ENCODE data around the gene SERPINA5. TPM values are rescaled to one million over a fixed set of nuclear protein-coding genes. Genes with fewer than 3 reads are reported as not detected.

The SERPINA5 gene
- total and polyA plus RNA-seq, 2 of the 13 experiments (the other 11 are each of a cell fraction or from before 2014, with no cell fraction given) = 449 to 498 TPM

GRCh38 chr14:94572637-94573303 is 8.5 kb upstream of the SERPINA5 start (continued):
- no peak for TF ChIP-seq GTF3A (CRISPR knock-in tag; conservative IDR thresholded peaks at IDR 0.05)
- TF ChIP-seq NR3C1 (CRISPR knock-in tag; IDR thresholded peaks at IDR 0.05) = no peak
- TF ChIP-seq, protein P1, sequence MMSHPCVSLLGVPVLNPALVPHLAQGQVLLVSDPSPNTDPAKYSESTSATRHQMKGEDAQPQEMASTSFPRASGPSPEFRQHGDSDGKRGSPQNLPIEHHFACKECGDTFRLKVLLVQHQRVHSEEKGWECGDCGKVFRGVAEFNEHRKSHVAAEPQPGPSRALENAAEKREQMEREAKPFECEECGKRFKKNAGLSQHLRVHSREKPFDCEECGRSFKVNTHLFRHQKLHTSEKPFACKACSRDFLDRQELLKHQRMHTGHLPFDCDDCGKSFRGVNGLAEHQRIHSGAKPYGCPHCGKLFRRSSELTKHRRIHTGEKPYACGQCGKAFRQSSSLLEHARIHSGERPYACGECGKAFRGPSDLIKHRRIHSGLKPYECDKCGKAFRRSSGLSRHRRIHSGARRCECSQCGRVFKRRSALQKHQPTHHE (CRISPR knock-in tag; IDR thresholded peaks at IDR 0.05; ENCODE audit: borderline replicate concordance) = 0 out of 2 replicates have a peak, but pooled peaks have one; percentile 34
- TF ChIP-seq WIZ (CRISPR knock-in tag; IDR thresholded peaks at IDR 0.05) = no peak; the same call in 1 of the 2 replicates
- no peak for TF ChIP-seq NONO (IDR thresholded peaks at IDR 0.05)
- TF ChIP-seq NONO (CRISPR knock-in tag; conservative IDR thresholded peaks at IDR 0.05) = peak; percentile 44; the same call in 1 of the 2 replicates
- TF ChIP-seq CCAR2 (optimal IDR thresholded peaks at IDR 0.05; ENCODE audit: low read depth, low read length) = no peak
- no peak for TF ChIP-seq PHF5A (CRISPR knock-in tag; IDR thresholded peaks at IDR 0.05; ENCODE audit: low read depth, unreplicated experiment)
- TF ChIP-seq, protein P2, sequence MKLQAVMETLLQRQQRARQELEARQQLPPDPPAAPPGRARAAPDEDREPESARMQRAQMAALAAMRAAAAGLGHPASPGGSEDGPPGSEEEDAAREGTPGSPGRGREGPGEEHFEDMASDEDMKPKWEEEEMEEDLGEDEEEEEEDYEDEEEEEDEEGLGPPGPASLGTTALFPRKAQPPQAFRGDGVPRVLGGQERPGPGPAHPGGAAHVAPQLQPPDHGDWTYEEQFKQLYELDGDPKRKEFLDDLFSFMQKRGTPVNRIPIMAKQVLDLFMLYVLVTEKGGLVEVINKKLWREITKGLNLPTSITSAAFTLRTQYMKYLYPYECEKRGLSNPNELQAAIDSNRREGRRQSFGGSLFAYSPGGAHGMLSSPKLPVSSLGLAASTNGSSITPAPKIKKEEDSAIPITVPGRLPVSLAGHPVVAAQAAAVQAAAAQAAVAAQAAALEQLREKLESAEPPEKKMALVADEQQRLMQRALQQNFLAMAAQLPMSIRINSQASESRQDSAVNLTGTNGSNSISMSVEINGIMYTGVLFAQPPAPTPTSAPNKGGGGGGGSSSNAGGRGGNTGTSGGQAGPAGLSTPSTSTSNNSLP (IDR thresholded peaks at IDR 0.05; ENCODE audit: low read depth, low read length) = peak; percentile 80
- no peak for TF ChIP-seq ZNF441 (CRISPR knock-in tag; IDR thresholded peaks at IDR 0.05; ENCODE audit: borderline replicate concordance)
- TF ChIP-seq TBX3 (IDR thresholded peaks at IDR 0.05; ENCODE audit: borderline replicate concordance) = no peak; the same call in 1 of the 2 replicates
- no peak for TF ChIP-seq GTF2F1 (IDR thresholded peaks at IDR 0.05; ENCODE audit: low read length)
- no peak for TF ChIP-seq TRIM24 (CRISPR knock-in tag; IDR thresholded peaks at IDR 0.05)
- no peak for TF ChIP-seq ZNF562 (CRISPR knock-in tag; IDR thresholded peaks at IDR 0.05; ENCODE audit: borderline replicate concordance)
- 0 out of 2 replicates have a peak, but pooled peaks have one; percentile 8 for TF ChIP-seq ELF1 (CRISPR knock-in tag; IDR thresholded peaks at IDR 0.05)
- TF ChIP-seq ATM (IDR thresholded peaks at IDR 0.05; ENCODE audit: borderline replicate concordance) = no peak
- TF ChIP-seq, protein P3, sequence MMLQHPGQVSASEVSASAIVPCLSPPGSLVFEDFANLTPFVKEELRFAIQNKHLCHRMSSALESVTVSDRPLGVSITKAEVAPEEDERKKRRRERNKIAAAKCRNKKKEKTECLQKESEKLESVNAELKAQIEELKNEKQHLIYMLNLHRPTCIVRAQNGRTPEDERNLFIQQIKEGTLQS (CRISPR knock-in tag; IDR thresholded peaks at IDR 0.05) = no peak
- TF ChIP-seq ZNF709 (CRISPR knock-in tag; IDR thresholded peaks at IDR 0.05) = no peak
- peak; percentile 82 for TF ChIP-seq MED13 (CRISPR knock-in tag; IDR thresholded peaks at IDR 0.05)
- no peak for TF ChIP-seq HOMEZ (CRISPR knock-in tag; IDR thresholded peaks at IDR 0.05; ENCODE audit: low read depth)
- no peak for TF ChIP-seq MZF1 (CRISPR knock-in tag; IDR thresholded peaks at IDR 0.05; ENCODE audit: borderline replicate concordance)
- TF ChIP-seq, protein P4, sequence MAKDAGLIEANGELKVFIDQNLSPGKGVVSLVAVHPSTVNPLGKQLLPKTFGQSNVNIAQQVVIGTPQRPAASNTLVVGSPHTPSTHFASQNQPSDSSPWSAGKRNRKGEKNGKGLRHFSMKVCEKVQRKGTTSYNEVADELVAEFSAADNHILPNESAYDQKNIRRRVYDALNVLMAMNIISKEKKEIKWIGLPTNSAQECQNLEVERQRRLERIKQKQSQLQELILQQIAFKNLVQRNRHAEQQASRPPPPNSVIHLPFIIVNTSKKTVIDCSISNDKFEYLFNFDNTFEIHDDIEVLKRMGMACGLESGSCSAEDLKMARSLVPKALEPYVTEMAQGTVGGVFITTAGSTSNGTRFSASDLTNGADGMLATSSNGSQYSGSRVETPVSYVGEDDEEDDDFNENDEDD (CRISPR knock-in tag; IDR thresholded peaks at IDR 0.05; ENCODE audit: borderline replicate concordance) = no peak
- TF ChIP-seq ZNF292 (CRISPR knock-in tag; IDR thresholded peaks at IDR 0.05; ENCODE audit: borderline replicate concordance, low read depth) = peak; percentile 39; the same call in 1 of the 2 replicates
- TF ChIP-seq EEA1 (CRISPR knock-in tag; IDR thresholded peaks at IDR 0.05; ENCODE audit: borderline replicate concordance) = no peak
